GM21786 (cell line): ENCODE measurements around the gene PDE6C.

ENCODE experiments used
- ATAC-seq: cut with Tn5 transposase; IDR thresholded peaks from one replicate; pipeline ENCODE4 v1.9.1; 2021; ENCODE audit not compliant: unreplicated experiment

The PDE6C gene

GRCh38 chr10:93701866-93702209 is 89.5 kb downstream of the PDE6C start:
- ATAC-seq, result peak; percentile 3

GRCh38 chr10:93702210-93703001 is 90.1 kb downstream of the PDE6C start, which contains the start of gene FRA10AC1:
Gene FRA10AC1 (minus strand): TSS chr10:93702592. CDS start chr10:93700106, 2,486 bp downstream.
- peak; percentile 86 for ATAC-seq

- no peak for ATAC-seq
Observed at GRCh38 chr10:93703066-93703465, 90.7 kb downstream of the PDE6C start.

GRCh38 chr10:93703841-93704240 is 91.5 kb downstream of the PDE6C start:
- ATAC-seq, result no peak

GRCh38 chr10:93704451-93704850 is 92.1 kb downstream of the PDE6C start:
- no peak for ATAC-seq

- ATAC-seq, result no peak
Observed at GRCh38 chr10:93707623-93708022, 95.3 kb downstream of the PDE6C start.

GRCh38 chr10:93710333-93710909 is 98.1 kb downstream of the PDE6C start:
- no peak for ATAC-seq

GRCh38 chr10:93711891-93712290 is 99.6 kb downstream of the PDE6C start:
- ATAC-seq, result no peak

GRCh38 chr10:93712593-93712992 is 100.3 kb downstream of the PDE6C start:
- ATAC-seq, result no peak

GRCh38 chr10:93715345-93715744 is 103.0 kb downstream of the PDE6C start:
- ATAC-seq, result peak; percentile 89
